AG04449 (cell line): ENCODE results near the gene AGTPBP1.
A peak's percentile ranks its signal among the peaks of the same experiment; 100 is the strongest.

Source experiments
- CTCF ChIA-PET: fragments of 350-600 bp; formaldehyde crosslinking; extraction: SDS; loops from one replicate; lab custom pipeline; 2021; ENCODE audit warnings: antibody characterized with exemption; lab: Yijun Ruan, JAX
- POLR2A ChIA-PET: fragments of 400-600, 350-600 bp; formaldehyde crosslinking; extraction: SDS; loops from one replicate; lab custom pipeline; 2020; ENCODE audit warnings: antibody characterized with exemption, inconsistent platforms; lab: Yijun Ruan, JAX
- DNase-seq: peaks from one replicate; pipeline ENCODE4 v3.0.0-alpha.2; 2010; ENCODE audit warnings: low read depth, low spot score
- H3K4me3 ChIP-seq: 2 replicates; pipeline ENCODE4 v1.5.1; 2011; ENCODE audit warnings: low read depth, mild to moderate bottlenecking, control low read depth, low read length
- TF ChIP-seq, protein P1 (sequence below): IDR thresholded peaks from one replicate; pipeline ENCODE4 v1.5.1; 2011; ENCODE audit warnings: mild to moderate bottlenecking, moderate library complexity, low read length, control low read depth, inconsistent platforms; ENCODE audit not compliant: insufficient read depth; ENCODE audit errors: missing control alignments

Gene AGTPBP1

GRCh38 chr9:85541876-85542275 lies 199.9 kb downstream of the AGTPBP1 start:
- no peak overlapping the region for H3K4me3 ChIP-seq
- TF ChIP-seq, protein P1, sequence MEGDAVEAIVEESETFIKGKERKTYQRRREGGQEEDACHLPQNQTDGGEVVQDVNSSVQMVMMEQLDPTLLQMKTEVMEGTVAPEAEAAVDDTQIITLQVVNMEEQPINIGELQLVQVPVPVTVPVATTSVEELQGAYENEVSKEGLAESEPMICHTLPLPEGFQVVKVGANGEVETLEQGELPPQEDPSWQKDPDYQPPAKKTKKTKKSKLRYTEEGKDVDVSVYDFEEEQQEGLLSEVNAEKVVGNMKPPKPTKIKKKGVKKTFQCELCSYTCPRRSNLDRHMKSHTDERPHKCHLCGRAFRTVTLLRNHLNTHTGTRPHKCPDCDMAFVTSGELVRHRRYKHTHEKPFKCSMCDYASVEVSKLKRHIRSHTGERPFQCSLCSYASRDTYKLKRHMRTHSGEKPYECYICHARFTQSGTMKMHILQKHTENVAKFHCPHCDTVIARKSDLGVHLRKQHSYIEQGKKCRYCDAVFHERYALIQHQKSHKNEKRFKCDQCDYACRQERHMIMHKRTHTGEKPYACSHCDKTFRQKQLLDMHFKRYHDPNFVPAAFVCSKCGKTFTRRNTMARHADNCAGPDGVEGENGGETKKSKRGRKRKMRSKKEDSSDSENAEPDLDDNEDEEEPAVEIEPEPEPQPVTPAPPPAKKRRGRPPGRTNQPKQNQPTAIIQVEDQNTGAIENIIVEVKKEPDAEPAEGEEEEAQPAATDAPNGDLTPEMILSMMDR, result no peak
- no peak for DNase-seq
- POLR2A ChIA-PET, result no interaction called here
- CTCF ChIA-PET, result no interaction called here

DNA sequence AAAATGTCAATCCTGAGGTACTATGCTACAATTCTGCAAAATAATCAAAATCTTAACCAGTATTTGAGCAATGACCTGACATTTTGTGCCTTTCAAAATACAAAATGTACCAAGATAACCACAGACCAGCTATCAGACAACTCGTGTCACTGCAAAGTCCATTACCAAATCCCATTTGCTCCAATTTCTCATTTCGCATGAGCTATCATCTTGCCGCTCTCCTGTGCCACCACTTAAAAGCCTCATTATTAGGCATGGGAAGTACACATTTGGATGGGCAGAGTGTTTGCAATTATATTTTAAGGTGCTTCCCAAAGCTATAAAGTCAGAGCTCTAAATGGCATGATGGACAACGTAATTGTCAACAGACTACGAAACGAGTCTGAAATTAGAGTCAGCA lies 205.2 kb downstream of the AGTPBP1 start:
- TF ChIP-seq, protein P1, result no peak
- ChIA-PET POLR2A (no interaction called here), CTCF (no interaction called here)
- DNase-seq, result no peak
- H3K4me3 ChIP-seq, result no peak overlapping the region

GRCh38 chr9:85536076-85536475 lies 205.7 kb downstream of the AGTPBP1 start:
- ChIA-PET POLR2A (no interaction called here), CTCF (no interaction called here)
- no peak overlapping the region for H3K4me3 ChIP-seq
- peak; percentile 44 for DNase-seq
- TF ChIP-seq, protein P1, result no peak

DNA sequence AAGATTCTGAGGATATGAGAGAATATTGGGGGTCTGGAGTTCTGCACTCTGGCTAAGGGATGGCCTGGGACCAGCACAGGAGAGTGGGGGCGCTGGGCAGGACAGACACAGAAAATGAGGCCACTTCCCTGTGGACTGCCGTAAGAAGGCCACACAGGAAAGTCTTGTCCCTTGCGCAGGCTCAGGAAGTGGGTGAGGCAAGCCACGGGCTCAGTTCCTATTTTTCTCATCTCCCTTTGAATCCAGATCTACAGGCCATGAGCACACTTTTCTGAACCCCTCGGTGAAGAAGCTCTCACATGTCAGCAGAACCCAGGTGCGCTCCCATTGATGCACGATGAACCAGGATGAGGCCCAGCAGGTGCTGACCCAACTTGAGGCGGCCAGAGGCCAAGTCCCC lies 207.4 kb downstream of the AGTPBP1 start:
- no peak overlapping the region for H3K4me3 ChIP-seq
- ChIA-PET CTCF (no interaction called here), POLR2A (no interaction called here)
- TF ChIP-seq, protein P1, result no peak
- no peak for DNase-seq

DNA sequence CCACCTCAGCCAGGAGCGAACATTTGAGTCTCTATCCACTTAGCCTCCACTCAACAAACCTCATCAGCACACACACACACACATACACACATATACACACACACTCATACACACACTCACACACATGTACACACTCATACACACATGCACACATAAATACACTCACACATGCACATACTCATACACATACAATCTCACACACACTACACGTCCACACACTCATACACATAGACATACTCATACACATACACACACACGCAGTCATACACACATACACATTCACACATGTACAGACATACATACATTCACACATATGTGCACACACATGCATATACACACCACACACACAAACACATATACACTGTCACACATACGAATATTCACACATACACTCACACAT lies 208.2 kb downstream of the AGTPBP1 start:
- no peak overlapping the region for H3K4me3 ChIP-seq
- TF ChIP-seq, protein P1, result no peak
- ChIA-PET POLR2A (no interaction called here), CTCF (interaction anchor here (1.0 kb wide), 1 partner anchor 11 kb away, joined by 3 read pairs; no protein-coding TSS in a partner anchor)
- DNase-seq, result no peak

- H3K4me3 ChIP-seq, result no peak overlapping the region
- no peak for DNase-seq
- ChIA-PET POLR2A (no interaction called here), CTCF (no interaction called here)
- TF ChIP-seq, protein P1, result no peak
These were observed 211.0 kb downstream of the AGTPBP1 start for GRCh38 chr9:85530721-85531120.

- no peak overlapping the region for H3K4me3 ChIP-seq
- DNase-seq, result no peak
- ChIA-PET POLR2A (no interaction called here), CTCF (no interaction called here)
- TF ChIP-seq, protein P1, result no peak
These were observed 213.1 kb downstream of the AGTPBP1 start for GRCh38 chr9:85528607-85529006.
